COLO829 (cell line): ENCODE measurements around the gene TBX15.

Experiments
- DNase-seq: peaks from one replicate; pipeline ENCODE4 v3.0.0; 2012; ENCODE audit warnings: low spot score

The TBX15 gene

DNA sequence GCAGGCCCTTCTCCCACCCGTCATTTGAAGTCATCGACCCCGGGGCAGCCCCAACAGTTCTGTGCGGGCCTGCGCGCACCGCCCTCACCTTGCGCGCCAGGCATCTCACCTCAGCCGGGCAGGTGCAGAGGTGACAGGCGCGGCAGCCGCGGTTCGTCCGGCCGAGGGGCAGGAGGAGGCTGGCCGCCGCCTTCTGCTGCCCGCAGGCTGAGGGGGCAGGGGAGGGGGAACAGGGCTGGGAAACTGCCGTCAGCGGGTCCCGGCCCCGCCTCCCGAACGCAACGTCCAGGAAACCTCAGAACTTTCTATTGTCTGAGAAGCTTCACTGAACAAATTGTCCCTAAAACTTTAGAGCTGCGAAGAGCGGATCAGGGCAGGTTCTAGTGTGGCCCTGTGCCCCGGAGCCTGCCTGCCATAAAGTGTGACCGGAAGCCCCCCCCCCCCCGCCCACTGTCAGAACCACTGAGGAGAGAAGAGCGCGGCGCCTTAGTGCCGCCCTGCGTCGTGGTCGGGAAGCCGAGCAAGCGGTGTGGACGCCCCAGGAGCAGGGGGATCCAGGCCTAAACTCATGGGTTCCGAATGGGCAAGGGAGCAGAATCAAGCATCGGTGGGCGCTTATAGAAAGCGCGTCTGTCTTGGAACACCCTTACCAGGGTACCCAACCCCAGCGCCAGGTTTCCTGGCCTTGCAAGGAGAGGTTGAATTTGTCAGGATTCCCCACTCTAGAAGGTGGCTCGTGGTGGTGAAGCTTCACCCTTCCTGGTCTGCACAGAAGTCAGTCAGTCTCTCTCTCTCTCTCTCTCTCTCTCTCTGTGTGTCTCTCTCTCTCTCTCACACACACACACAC is 13.3 kb upstream of the TBX15 start:
- DNase-seq: no peak

DNA sequence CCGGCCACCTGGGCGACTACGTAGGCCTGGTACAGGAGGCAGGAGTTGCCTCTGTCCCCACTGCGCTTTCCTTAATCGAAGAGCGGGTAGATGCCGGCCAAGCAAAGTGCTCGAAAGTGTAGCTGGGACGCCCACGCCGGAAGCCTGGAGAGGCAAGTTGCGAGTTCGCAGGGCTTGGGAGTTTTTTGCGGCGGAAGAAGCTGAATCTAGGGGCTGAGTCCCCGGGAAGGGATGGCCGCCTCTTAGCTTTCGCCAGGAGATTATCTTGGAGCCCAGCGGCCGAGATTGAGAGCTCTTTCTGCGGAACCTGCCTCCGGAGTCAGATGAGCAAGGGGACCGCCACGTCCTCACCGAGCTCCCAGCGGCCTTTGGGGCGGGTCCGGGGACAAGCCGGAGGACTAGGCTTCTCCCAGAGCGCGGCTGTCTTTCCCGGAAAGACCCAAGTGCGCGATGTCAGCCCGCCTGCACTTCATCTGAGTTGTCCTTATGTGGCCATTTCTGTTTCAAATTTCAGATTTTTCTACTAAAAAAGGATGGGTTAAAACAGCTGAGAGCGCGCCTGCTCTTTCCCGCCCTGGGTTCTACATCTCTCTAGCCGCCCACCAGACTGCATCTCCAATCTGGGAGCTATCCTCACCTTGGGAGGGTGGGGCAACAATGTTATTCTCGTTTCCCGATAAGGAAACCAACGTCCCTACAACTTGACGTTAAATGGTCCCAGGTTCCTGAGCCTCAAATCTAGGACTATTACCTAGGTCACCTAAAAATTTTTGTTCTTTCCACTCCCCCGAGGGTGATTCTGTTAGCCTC is 12.4 kb upstream of the TBX15 start:
- no peak for DNase-seq

DNA sequence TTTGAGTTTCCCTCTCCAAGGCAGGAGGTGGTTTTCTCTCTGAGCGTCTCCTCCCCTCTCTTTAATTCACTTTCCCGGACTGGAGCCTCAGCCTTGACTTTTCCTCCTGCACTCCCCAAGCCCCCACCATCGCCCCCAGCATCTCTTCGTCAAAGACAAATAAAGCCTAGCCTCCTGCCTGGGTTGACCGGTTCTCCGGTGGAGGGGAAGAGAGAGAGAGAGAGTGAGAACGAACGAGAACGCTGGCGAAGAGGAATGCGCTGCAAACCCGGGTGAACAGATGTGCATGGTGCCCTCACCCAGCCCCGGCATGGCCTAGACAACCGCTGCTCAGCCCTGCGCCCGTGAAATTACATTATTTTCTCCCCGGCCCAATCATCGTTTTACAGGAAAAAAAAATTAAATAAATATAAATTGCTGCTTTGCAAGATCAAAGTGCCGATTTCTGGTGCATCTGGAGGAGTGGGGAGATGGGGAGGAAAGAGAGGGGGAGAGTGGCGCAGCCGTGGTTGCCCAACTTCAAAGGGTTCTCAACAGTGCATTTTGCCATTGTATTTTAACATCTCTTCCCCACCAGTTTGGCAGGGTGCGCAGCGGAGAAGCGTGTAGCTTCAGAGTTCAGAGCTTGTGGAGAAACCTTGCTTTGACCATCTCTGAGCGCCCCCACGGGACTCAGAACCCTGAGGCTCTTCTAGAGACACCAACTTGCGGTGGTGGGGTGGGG is 11.4 kb upstream of the TBX15 start:
- DNase-seq: no peak

DNA sequence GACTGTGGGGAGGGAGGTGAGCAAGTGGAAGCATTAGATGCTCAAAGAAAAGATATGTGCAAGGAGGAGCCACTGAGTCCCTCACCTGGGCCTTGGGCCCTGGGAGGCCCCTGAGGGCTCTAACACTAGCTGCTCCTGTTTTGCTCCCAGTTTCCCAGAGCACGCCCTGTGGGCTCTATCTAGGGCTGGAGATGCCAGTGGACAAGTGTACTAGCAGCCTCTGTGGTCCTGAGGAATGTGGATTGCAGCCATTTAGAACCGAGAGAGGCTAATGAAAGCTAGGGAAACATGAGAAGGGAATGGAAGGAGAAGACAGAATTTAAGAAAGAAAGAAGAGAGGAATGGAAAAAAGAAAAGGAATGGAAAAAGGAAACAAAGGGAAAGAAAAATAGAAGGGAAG is 10.0 kb upstream of the TBX15 start:
- DNase-seq: no peak

DNA sequence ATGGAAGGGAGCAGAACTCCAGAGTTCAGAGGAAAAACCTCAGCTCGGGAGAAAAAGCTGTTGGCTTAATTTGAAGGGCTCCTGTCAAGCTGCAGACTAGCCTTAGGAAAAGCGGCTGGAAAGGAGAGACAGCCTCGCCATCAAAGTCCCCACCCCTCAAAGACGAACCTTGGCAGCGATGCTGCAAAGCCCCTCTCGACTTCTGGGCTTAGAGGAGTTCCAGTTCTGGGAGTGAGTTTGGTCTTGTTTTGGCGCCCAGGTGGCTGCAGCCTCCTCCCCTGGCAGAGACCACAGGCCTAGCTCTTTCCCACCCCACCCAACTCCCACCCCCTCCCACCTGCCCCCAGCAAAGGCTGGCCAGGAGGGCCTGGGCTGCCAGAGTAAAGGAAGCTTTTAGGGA is 9.1 kb upstream of the TBX15 start:
- no peak for DNase-seq

DNA sequence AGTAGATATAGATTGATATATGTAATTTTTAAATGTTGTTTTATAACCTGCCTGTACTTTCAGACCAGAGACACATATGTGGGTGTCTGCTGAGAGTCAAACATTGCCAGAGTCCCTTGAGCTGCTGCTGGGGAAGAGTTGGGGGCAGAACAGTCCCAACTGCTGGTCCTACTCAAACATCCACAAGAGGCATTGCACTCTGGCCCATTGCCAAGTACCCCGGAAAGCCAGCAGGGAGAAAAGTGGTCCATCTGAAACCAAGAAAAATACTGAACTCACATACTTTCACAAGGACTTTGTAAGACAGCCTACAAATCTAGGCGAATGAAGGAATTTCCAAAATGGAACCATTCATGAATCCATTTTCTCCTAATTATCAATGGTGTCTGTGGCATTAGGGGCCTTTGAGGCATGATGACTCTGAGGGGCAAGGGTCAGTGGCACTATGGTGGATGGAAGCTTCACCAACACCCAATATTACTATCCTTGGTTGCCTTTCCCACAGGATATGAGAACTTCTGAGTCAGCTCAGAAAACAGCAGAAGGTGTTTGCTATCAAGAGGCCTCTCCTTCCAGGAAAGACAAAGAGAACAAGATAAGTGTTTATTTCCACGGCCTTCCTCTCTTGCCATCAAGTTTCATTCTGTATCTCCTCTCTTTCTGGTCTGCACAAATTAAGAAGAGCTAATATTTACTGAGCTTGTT is 7.3 kb upstream of the TBX15 start:
- DNase-seq: no peak

DNA sequence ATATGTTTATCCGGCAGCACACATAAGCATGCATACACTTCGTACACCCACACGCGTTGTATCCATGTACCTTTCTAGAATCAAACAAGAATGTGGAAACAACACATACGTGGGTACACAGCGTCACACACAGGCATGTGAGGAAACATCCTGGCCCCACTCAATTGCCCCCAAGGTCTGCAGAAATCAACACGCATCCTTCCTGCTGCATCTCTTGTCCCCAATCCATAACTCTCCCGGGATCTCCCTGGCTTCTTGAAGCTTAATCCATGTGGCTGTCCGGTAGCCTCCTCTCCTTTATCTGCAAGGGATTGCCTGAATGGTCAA is 5.5 kb upstream of the TBX15 start:
- no peak for DNase-seq

DNA sequence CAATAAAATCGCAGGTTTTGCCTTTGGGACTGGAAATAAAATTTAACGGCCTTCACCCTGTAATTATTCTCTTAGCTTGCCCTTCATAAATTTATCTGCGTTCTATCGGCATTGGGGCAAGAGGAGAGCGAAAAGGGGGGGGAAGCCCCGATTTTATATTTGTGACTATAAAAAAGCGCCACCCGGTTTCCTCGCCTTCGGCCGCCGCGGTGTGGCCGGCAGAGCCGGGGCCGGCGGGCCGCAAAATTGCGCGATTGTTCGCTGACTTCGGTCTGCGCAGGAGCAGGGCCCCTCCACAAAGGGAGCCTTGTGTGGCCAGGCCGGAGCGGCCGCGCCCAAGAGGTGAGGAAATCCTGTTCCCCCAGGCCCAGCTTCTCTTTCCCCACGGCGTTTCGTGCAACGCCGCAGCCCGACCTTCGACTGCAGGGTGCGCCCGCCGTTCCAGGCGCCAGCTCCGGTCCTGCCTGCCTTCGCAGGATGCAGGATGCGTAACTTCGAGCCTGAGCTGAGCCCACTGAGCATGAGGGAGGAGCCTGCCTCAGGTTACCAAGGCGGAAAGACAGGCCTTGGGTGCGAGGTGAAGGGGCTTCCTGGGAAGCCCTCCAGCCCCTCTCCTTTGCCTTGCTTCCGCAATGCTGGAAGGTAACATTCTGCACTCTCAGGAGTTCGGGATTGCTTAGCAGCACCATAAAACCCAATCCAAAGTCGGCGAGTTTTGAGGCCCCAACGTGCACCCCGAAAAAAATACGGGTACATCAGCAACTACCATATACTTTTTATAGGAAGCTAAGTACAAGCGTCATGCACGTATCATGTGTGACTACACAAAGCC is 4.9 kb upstream of the TBX15 start:
- DNase-seq: no peak

DNA sequence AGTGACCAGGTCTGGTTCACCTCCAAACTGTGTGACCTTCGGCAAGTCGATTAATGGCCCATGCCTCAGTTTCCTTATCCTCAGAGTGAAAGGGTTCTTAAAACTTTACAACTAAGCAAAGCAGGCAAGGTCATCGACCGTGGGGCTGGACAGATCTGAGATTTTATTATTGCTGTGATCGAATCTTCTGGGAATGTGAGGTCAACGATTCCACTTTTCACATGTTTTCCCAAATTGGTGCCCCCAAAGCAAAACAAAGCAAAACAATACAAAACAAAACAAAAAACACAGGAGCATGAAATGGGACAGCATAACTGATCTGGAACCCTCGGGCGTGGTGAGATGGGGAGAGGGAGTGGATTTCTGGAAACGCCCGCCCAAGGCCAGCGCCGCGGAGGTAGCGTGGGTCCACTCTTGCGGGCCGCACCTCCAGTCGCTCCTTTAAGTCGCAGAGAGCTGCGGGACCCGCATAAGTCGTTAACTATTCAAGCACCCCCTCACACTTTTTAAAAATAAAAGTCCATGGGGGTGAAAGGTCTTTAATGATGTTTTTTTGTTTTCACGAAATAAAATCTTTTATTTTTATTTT is 4.2 kb upstream of the TBX15 start:
- no peak for DNase-seq

DNA sequence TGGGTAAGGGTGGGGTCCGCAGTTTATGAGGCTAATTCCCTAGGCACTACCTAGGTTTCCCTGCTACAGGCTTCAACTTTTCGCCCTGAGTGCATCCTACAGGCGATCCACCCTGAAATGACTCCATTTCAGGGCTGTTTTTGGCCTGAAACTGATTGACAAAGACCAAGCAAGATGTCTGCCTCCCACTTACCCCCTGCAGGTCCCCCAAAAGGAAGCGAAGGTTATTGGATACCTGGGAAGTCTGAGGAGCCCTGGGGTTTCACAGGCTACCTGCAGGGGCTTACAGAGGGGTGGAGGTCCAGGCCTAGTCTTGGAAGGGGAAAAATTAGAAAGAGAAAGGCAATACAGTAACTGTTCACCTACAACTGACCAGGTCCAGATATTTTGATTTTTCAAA is 3.3 kb upstream of the TBX15 start:
- no peak for DNase-seq

DNA sequence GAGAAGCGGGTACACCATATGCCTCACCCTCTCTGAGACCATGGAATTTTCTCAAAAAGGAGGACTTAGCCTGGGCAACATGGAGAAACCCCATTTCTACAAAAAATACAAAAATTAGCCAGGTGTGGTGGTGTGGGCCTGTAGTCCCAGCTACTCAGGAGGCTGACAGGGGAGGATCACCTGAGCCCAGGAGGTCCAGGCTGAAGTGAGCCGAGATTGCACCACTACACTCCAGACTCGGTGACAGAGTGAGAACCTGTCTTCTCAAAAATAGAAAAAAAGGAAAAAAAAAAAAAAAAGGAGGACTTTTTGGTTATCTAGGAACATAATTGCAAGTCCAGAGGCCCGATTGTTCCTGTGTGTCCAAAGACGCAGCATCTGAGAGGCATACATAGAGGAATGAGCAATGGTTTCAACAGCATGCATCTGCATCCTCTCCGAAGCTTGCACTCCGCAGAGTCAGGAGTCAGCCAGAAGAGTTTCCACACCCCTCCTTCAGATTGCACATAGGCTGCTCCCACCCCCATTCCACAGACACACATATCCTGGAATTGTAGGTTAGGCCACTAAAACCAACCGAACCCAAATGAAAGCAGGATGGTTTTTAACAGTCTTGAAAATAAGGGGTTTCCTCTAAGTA is 2.5 kb upstream of the TBX15 start:
- no peak for DNase-seq

DNA sequence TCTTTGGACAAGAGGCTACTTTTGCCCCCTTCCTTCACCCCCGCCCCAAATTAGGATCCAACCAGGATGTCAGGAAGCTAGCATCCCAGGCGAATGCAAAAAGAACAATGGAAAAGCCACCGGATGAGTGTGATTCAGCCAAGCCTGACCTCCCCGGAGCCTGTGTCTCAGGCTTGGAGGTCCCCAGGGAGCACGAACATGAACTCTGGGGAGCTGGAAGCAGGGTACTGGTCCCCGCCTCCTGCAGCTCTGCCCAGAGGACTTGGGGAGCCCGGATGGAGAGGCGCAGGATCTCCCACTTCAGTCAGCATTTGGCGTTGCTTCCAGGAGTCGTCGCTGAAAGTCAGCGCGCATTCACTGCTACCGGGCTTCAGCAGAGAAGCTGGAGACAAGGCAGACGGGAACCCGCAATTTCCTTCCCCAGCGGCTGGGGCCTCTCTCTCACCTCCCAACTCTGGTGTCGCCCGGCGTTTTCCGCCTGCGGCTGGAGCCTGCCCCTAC is 1.8 kb upstream of the TBX15 start:
- DNase-seq: no peak

DNA sequence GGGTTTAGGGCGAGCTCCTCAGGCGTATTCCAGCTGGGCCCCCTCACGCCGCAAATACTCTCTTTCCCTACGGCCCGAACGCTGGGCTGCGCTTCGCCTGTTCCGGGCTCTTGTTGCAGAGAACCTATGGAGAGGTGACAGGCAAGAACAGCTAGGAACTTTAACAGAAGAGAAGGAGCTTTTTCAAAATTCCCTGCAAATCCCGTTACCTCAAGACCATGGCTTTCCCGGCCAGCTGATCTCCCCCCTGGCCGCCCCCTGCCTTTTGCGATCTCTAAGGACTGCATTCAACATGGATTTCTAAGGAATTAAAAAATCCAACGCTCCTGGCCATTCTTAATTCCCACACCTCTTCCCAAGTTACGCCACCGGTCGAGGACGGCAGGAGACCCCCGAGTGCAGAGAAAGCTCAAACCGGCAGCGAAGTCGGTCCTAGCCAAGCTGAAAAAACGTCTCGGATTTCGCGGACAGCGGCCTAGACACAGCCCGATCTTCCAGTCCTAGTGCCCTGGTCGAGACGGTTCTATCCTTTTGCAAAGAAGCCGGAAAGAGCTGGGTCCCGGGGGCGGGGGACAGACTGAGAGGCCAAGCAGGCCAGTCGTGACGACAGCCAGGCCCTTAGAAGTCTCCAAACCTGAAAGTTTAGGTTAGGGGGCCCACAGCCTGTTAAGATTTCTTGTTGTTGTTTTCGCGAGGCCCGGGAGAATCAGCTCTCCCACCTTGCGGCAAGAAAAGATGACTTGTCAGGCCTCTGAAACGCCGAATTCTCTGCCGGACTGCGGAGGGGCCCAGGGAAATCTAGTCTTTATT is 1.1 kb upstream of the TBX15 start:
- no peak for DNase-seq

DNA sequence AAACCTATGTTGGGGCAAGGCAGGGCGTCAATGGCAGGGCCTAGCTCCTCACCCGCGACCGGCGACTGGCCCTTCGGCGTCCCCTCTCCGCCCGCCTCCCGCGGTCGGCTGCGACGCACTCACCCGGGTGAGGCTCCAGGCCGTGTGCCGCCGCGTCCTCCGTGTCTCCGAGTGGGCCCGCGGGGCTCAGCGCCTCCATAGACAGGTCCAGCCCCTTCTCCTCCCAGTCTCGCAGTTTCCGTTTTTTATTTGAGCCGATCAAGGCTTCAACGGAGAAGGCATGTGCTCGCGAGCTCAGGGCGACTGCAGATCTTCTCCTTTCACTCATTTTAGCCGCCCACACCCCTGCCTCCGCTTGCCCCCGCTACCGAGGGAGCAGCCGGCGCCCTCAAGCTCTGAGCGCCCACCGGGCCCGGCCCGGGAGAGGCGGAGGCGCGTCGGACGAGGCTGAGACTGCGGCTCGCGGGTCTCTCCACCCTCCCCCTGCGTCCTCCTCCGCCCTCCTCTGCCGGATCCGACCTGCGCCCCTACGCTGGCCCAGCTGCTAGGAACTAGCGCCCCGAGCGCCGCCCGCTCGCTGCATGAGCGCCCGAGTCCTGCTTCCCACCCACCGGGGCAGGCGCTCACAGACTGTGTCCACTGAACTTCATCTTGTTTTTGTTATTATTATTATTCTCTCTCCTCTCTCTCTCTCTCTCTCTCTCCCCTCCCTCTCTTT is 516 bp downstream of the TBX15 start:
- DNase-seq: no peak

DNA sequence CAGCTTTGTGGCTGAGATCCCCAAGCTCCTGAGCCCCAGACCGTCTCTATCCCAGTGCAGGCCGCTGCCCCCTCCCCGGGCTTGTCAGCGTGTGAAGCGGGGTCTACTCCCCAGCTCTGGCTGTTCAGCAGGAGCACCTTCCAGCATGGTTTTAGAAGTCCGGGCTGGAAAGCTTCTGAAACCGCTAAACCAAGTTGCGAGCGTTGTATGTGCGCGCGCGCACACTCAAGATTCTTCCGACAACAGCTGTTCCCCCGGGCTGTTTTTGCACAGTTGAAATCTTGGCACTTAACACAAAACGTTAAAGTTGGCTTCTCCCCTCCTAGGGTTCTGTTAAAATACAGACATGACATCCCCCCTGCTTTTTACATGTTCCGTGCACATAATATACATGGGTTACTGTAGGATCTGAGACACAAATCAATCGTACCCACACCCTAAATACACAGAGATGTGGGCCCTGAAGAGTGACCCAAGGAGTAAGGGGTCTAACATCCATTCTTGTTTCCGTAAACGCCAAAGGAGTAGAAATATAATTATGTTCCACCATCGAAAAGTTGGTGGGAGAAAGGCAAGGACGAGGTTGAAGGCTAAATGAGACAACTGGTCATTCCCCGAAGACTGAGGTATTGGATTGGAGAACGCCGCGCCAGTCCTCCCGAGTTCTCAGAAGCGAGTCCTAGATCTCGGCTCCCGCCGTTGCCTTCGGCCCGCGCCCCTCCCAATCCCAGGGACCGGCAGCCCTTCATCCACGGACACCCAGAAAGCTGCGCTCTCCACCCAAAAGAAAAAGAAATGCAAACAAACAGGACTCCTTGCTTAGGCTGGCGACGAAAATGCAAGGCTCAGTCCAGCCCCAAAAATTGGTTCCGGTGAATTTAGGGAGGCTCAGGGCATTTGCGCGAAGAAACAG is 1.3 kb downstream of the TBX15 start:
- no peak for DNase-seq

DNA sequence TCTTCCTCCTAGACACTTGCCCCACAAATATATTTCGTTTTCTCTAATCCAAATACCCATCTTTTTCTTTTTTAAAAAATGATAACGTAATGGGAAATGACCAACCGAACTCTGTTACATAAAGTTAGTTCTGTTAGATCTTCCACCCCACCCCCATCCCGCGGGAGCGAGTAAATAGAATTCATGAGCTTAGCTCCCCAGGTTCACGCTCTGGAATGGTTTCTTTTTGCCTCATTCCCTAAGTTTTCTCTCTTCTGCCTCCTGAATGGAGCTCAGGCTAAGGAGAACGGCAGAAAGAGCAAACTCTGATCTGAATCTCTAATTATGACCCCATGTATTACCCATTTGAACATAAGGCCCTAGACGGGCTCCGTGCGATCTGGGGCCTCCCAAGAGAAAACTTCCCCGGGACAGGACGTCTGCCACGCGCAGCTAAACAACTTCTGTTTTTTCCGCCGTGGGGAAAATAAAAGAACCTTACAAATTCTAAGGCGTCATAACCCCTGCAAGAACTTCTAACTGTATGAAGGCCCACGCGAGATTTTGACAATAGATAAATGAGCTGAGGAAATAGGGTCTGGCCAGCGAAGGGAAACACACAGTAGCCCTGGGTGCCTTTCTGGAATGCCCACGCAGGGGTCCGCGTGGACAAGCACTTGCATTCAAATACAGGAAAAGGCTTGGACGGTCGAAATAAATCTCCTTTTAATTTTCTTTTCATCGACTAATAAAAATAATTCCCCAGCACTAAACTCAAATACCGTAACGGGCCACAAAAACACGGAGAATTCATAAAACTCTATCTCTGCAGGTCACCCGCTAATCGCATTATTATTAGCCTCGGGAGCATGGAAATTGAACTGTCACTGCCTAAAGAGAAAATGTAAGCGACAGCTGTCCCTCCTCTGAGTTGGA is 2.2 kb downstream of the TBX15 start:
- no peak for DNase-seq
